WI38 (cell line): Measurements from ENCODE around the gene SLC39A3.

Experiments used
- H3K4me3 ChIP-seq: 2 replicates; pipeline ENCODE4 v1.5.1; 2011; ENCODE audit warnings: low read depth, mild to moderate bottlenecking, control low read depth, low read length
- TF ChIP-seq, protein P1 (sequence below): IDR thresholded peaks from 2 replicates; pipeline ENCODE4 v1.5.1; 2012; ENCODE audit warnings: low read depth, mild to moderate bottlenecking, control low read depth, low read length

Gene SLC39A3

DNA sequence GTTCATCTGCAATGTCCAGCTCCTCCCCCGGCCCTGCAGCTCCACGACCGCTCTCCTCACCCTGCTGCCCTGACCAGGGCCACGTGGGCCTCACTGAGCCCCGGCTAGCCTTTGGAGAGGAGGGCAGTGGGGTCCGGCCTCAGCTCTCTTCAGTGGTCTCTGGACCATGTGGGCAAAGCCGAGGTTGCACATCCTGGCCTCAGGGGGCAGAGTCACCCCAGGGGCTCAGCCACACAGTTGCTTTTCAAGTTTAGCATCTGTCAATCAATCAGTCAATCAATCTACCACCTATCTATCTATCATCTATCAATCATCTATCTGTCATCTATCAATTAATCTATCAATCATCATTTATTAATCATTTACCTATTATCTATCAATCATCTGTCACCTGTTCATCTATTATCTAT lies 15.7 kb downstream of the SLC39A3 start:
- TF ChIP-seq, protein P1, sequence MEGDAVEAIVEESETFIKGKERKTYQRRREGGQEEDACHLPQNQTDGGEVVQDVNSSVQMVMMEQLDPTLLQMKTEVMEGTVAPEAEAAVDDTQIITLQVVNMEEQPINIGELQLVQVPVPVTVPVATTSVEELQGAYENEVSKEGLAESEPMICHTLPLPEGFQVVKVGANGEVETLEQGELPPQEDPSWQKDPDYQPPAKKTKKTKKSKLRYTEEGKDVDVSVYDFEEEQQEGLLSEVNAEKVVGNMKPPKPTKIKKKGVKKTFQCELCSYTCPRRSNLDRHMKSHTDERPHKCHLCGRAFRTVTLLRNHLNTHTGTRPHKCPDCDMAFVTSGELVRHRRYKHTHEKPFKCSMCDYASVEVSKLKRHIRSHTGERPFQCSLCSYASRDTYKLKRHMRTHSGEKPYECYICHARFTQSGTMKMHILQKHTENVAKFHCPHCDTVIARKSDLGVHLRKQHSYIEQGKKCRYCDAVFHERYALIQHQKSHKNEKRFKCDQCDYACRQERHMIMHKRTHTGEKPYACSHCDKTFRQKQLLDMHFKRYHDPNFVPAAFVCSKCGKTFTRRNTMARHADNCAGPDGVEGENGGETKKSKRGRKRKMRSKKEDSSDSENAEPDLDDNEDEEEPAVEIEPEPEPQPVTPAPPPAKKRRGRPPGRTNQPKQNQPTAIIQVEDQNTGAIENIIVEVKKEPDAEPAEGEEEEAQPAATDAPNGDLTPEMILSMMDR: no peak
- no peak overlapping the region for H3K4me3 ChIP-seq

DNA sequence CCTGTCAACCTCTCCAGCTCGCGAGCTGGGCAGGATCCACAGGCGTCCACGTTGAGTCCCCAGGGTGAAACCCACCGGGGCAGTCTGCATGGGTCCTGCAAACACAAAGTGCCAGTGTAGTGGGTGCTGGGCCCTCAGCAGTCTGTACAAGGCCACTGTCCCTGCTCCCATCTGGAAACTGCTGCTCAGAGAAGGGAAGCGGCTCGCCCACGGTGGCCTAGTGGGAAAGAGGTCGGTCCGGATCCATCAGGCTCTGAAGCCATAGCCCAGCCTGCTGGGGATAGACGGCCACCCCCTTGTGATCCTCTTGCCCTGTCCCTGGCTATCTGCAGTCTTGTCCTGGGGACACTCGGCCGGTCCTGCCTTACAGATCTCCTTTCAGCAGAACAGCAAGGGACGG lies 16.1 kb downstream of the SLC39A3 start:
- TF ChIP-seq, protein P1: no peak
- H3K4me3 ChIP-seq: no peak overlapping the region

DNA sequence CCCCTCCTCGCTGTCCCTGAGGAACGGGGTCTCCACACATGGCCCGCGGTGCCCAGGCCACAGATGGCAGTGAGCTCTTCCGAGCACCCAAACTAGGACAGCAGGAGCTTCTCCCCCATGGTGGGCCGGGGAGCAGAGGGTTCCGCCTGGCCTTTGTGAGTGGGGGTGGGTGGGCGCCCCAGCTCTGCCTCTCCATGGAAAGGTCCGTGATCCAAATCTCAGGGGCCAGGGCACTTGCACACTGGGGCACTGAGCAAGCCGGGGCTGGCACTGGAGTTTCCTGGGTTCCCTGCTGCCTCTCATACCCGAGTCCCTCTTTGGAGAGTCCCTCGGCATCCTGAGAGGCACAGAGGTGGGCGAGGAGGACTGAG lies 16.5 kb downstream of the SLC39A3 start:
- H3K4me3 ChIP-seq: no peak overlapping the region
- TF ChIP-seq, protein P1: no peak

DNA sequence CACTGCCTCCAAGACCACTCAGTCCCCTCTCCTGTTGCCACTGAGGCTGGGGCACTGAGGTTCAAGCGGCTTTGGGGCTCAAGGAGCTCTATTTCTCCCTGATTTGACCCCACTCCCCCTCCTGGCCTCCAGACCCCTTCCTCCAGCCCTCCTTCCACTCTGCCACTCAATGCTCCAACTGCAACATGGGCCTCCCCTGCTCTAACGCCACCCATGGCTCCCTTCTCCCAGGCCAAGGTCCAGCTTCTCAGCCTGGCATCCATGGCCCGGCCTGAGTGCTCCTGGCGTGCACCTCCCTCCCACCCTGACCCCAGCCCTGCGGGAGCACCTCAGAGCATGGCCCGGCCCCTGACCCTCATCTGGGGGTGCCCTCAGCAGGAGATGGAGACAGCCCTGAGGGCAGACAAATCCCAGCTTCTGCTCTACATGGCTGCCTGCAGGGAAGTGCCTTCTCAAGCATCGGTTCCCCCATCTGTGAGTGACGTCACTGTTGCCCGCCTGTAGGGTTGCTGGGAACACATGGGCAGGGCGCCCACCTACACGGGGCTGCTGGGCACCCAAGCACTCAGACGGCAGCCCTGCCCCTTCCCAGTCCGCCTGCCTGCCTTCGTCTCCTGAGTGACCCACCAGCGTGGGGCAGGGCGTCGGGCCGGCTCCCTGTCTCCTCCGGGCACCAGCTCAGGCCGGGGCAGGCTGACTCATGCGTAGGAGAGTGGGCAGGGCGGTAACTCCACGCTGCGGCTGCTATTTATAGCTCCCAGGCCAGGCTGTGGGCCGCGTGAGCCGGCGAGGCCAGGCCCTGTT lies 17.1 kb downstream of the SLC39A3 start:
- no peak overlapping the region for H3K4me3 ChIP-seq

DNA sequence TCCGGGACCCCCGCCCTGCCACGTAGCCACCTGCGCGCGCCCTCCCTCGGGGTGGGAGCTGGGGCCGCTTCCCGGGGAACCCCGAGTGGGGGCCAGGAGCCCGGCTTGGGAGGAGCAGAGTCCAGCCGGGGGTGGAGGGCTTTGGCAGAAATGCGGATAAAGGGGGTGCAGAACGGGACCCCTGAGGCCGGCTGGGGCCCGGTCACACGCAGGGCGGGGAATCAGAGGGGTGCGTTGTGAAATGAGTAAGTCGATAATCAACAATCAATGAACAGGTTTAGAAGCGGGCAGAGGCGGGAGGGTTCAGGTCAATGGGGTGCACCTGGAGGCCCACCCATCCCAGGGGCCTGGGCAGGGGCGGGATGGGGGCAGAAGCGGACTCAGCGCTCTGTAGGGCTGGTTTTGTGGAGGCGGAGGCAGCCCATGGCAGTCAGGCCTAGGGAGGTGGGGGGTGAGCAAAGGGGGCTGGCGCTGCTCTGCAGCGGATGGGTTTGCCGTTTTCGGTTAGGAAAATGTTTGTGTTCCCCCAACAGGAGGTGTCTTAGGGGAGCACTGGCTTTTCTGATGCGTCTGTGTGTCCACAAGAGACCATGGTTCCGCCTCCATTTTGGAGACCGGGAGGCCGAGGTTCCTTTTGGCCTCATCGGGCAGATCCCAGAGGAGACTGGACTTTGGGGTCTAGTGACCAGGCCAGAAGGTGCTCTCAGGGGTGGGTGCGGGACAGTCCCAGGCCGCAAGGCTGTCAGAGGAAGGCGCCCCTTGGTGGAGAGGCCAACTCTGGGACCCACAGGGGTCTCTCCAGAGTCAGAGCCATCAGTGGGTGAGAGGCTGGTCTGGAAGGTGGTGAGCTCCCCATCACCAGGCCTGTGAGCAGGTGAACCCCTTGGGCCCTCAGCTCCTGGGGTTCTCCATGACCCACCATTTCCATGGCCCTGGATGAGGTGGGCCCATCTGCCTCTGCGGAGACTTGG lies 18.0 kb downstream of the SLC39A3 start:
- TF ChIP-seq, protein P1: no peak
- H3K4me3 ChIP-seq: no peak overlapping the region

More for the DNA sequence above, 17.1 kb downstream of the SLC39A3 start:
- TF ChIP-seq, protein P1: no peak

DNA sequence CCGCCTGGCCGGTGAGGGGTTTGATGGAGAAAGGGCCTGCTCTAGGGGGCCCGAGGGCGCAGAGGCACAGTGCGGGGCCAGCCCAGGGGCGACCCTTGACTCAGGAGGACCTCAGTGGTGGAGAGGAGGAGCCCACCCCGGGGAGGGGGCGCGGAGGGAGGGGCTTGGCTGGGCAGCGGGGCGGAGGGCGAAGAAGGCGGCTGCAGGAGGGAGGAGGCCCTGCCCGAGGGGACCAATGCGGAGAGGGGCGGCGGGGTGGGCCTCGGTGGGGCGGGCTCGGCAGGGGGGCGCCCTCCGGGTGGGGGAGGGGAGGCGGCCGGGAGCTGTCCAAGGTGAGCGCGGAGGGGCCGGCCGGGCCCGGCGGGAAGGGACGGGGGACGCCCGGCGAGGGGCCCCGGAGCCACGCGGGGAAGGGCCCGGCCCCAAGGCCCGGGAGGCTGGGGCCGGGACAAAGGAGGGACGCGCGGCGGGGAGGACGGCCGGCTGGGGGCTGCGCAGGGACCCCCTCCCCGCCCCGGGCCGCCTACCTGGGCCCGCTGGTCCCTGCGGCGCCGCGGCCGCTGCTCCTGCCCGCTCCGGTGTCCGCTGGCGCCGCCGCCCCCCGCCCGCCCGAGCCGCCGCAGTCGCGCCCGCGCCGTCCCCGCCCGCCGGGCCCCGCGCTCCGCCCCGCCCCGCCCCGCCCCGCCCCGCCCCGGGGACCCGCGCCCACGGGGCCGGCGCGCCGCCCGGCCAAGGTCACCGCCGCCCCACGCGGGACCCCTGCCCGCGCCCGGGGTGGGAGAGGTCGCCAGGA lies 18.8 kb downstream of the SLC39A3 start, which contains the start of gene DIRAS1:
DIRAS1 (minus strand) TSS at position 596 of the 793 bp plus-strand sequence. CDS start 3,566 bp downstream, outside the sequence.
- TF ChIP-seq, protein P1: no peak
- H3K4me3 ChIP-seq: no peak within 1 kb of the TSS
